Uterus (tissue), 4 donors: ENCODE data around the gene JPH4. TPM values are rescaled to one million over a fixed set of nuclear protein-coding genes. Genes with fewer than 3 reads are reported as not detected.
A peak's percentile ranks its signal among the peaks of the same experiment; 100 is the strongest.
"Not testable (repeated sequence)": the region's sequence is repeated elsewhere in the genome, so short reads cannot be mapped to it uniquely, and the experiment has no call there.

Experiments
- DNase-seq, 2 donors: peaks; one replicate each; pipeline ENCODE4 v3.0.0-alpha.2; 2019 to 2020
- H3K27ac ChIP-seq, 2 donors: fragments of 200-600 bp; sonication (generic); 1 replicate in 1 of 2; 2 replicates in 1 of 2; pipeline ENCODE4 v1.5.1; 2016 to 2018
- H3K27me3 ChIP-seq, 2 donors: fragments of 200-600 bp; sonication (generic); one replicate each; pipeline ENCODE4 v1.5.1; 2018 to 2019; ENCODE audit warnings: control low read depth in 1 of 2
- H3K36me3 ChIP-seq, 2 donors: fragments of 200-600 bp; sonication (generic); one replicate each; pipeline ENCODE4 v1.5.1; 2019; ENCODE audit warnings: control low read depth in 1 of 2
- H3K4me1 ChIP-seq, 2 donors: fragments of 200-600 bp; sonication (generic); one replicate each; pipeline ENCODE4 v1.5.1; 2018 to 2019; ENCODE audit warnings: control low read depth in 1 of 2
- H3K4me3 ChIP-seq, 2 donors: fragments of 200-600 bp; sonication (generic); 1 replicate in 1 of 2; 2 replicates in 1 of 2; pipeline ENCODE4 v1.5.1; 2018 to 2019; ENCODE audit warnings: mild to moderate bottlenecking in 1 of 2
- H3K9me3 ChIP-seq, 2 donors: fragments of 200-600 bp; sonication (generic); one replicate each; pipeline ENCODE4 v1.5.1; 2019; ENCODE audit warnings: control low read depth in 1 of 2
- POLR2A ChIP-seq, 2 donors: fragments of 450-650 bp; IDR thresholded peaks; one replicate each; pipeline ENCODE4 v1.6.1; 2016; ENCODE audit warnings: antibody characterized with exemption in 2 of 2, mild to moderate bottlenecking in 1 of 2, moderate library complexity in 1 of 2
- intact Hi-C: fragments of 100-400 bp; cut with DNase I; formaldehyde crosslinking; loops from one replicate; pipeline ENCODE4 v1.15.1; 2023; ENCODE audit warnings: low total_unique reads
- total RNA-seq, 4 donors: library from RNA; depleted of rRNA in 3 of 4; stranded (reverse); fragments of >200 nt in 3 of 4; gene quantifications; one replicate each; pipeline versions ENCODE4 v1.1.0 to v1.2.4, GENCODE V29; 2014 to 2023
- TF ChIP-seq, protein P1 (sequence below), 4 experiments: fragments of 200-600 bp in 2 of 4; fragments of 450-650 bp in 2 of 4; sonication (generic) in 2 of 4; IDR thresholded peaks; one replicate each; pipeline ENCODE4 v1.5.1; 2016 to 2019; ENCODE audit warnings: antibody characterized with exemption in 4 of 4, mild to moderate bottlenecking in 2 of 4, moderate library complexity in 1 of 4
- donor health status: DM: yes; HTN: yes; CAD: no.

JPH4 gene
- total RNA-seq, 4 donors from 2014 or later = 2.4 to 49.2 (median 19.9) TPM

DNA sequence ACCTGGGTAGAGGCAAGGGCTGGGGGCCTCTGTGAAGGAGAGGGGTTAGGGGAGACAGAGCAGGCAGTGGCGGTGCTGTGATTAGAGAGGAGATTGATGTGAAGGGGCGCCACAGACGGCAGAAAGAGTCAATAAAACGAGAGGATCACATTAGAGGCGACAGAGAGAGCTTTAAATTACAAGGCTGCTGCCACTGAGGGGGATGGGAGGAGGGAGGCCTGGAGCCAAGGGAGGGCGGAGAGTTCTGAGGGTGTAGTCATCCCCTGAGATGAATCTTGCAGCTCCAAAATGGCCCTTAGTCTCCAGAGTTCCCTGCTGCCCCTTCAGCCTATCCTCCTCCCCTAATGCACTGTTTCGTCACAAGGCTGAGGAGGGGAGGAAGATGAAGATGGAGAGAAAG, 39.8 kb downstream of the JPH4 start:
- Histone ChIP-seq H3K27ac (no peak overlapping the region), H3K4me3 (no peak overlapping the region), H3K27me3 (no peaks in the 10 kb centered on the region), H3K4me1 (no peaks in the 10 kb centered on the region), H3K36me3 (no peaks in the 10 kb centered on the region), H3K9me3 (no peaks in the 10 kb centered on the region)
- intact Hi-C loops = no loop called here
- peak in 1 of 2 donors; percentile 30 for DNase-seq
- TF ChIP-seq, protein P1, sequence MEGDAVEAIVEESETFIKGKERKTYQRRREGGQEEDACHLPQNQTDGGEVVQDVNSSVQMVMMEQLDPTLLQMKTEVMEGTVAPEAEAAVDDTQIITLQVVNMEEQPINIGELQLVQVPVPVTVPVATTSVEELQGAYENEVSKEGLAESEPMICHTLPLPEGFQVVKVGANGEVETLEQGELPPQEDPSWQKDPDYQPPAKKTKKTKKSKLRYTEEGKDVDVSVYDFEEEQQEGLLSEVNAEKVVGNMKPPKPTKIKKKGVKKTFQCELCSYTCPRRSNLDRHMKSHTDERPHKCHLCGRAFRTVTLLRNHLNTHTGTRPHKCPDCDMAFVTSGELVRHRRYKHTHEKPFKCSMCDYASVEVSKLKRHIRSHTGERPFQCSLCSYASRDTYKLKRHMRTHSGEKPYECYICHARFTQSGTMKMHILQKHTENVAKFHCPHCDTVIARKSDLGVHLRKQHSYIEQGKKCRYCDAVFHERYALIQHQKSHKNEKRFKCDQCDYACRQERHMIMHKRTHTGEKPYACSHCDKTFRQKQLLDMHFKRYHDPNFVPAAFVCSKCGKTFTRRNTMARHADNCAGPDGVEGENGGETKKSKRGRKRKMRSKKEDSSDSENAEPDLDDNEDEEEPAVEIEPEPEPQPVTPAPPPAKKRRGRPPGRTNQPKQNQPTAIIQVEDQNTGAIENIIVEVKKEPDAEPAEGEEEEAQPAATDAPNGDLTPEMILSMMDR (IDR thresholded peaks at IDR 0.05) = no peak
- TF ChIP-seq POLR2A (IDR thresholded peaks at IDR 0.05) = no peak

- no peak for TF ChIP-seq POLR2A (IDR thresholded peaks at IDR 0.05)
- TF ChIP-seq, protein P1 (IDR thresholded peaks at IDR 0.05) = no peak
- no peak overlapping the region for H3K4me3 ChIP-seq
- DNase-seq = no peak
- H3K4me1 ChIP-seq = no peaks in the 10 kb centered on the region
- H3K36me3 ChIP-seq = no peaks in the 10 kb centered on the region
- H3K9me3 ChIP-seq = no peaks in the 10 kb centered on the region
- H3K27ac ChIP-seq = no peak overlapping the region
- intact Hi-C loops = no loop called here
- no peaks in the 10 kb centered on the region for H3K27me3 ChIP-seq
Measured at GRCh38 chr14:23538050-23538718, 40.4 kb downstream of the JPH4 start.

GRCh38 chr14:23537351-23538049, 41.1 kb downstream of the JPH4 start:
- no peak overlapping the region for H3K4me3 ChIP-seq
- intact Hi-C loops = no loop called here
- no peaks in the 10 kb centered on the region for H3K9me3 ChIP-seq
- no peak overlapping the region for H3K27ac ChIP-seq
- DNase-seq = no peak
- TF ChIP-seq POLR2A (IDR thresholded peaks at IDR 0.05) = no peak
- TF ChIP-seq, protein P1 (IDR thresholded peaks at IDR 0.05) = no peak
- no peaks in the 10 kb centered on the region for H3K27me3 ChIP-seq
- no peaks in the 10 kb centered on the region for H3K4me1 ChIP-seq
- no peaks in the 10 kb centered on the region for H3K36me3 ChIP-seq

GRCh38 chr14:23536906-23537305, 41.7 kb downstream of the JPH4 start:
- H3K4me3 ChIP-seq, H3K27ac ChIP-seq, H3K27me3 ChIP-seq, H3K4me1 ChIP-seq, DNase-seq, intact Hi-C loops, H3K9me3 ChIP-seq, H3K36me3 ChIP-seq: not testable (repeated sequence)

DNA sequence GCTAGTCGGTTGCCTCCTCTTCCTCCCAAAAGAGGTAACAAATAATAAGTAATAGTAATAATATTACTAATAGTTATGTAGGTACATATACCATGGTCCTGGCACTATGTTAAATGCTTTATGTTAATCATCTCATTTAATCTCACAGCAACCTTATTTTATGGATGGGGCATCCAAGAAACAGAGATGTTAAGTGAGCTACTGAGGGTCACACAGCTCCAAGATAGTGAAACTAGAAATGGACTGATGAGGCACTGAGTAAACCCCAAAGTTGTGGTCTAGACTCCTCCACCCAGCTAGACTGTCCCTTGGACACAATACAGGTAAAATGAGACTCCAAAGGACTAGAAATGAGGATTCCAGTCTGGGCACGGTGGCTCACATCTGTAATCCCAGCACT, 42.1 kb downstream of the JPH4 start:
- TF ChIP-seq, protein P1 (IDR thresholded peaks at IDR 0.05) = no peak
- TF ChIP-seq POLR2A (IDR thresholded peaks at IDR 0.05) = no peak
- no peak for DNase-seq
- intact Hi-C loops = no loop called here

More for the DNA sequence above, 42.1 kb downstream of the JPH4 start:
- Histone ChIP-seq H3K4me3 (no peak overlapping the region), H3K27me3 (no peaks in the 10 kb centered on the region), H3K36me3 (no peaks in the 10 kb centered on the region), H3K27ac (no peak overlapping the region), H3K4me1 (no peaks in the 10 kb centered on the region), H3K9me3 (no peaks in the 10 kb centered on the region)
